Heart left ventricle (tissue), 13 donors: Measurements from ENCODE around the gene ADGRV1.

Experiments used
- CTCF ChIP-seq, 12 donors: fragments of 200-600 bp; sonication (generic) in 4 of 12; IDR thresholded peaks; one replicate each; pipeline versions ENCODE4 v1.5.0 to v1.8.0; 2018 to 2022; ENCODE audit warnings: antibody characterized with exemption in 12 of 12, mild to moderate bottlenecking in 5 of 12
- POLR2A ChIP-seq, 2 donors: fragments of 450-650 bp; IDR thresholded peaks; one replicate each; pipeline ENCODE4 v1.6.1; 2017; ENCODE audit warnings: antibody characterized with exemption in 2 of 2, mild to moderate bottlenecking in 2 of 2, moderate library complexity in 2 of 2
- donor health status: ischemic (EF 13 %, LVEDD 7.1; RV severe dilation, severe dysfunction).
- donor health status: DM: no; HTN: yes; CAD: no.
- donor health status: DM: no; HTN: no; CAD: no.
- donor health status: ischemic (EF 25% LVEDD 6.9; RV normal size, moderate dysfunction).
- donor health status: ischemic (EF 25% LVEDD 5.7; RV mildly dilated, moderate dysfunction).
- donor health status: ischemic (EF 35%, LVEDD 5.7; RV mildly dilated, moderate dysfunction).
- donor health status: nonischemic (EF 11% LVEDD 7.7; RV severe dilation, severe dysfunction).
- donor health status: DM: yes; HTN: yes; CAD: no.
- donor health status: PGD.
- donor health status: ischemic (EF 29% LVEDD 5.4; RV normal size, mild dysfunction).
- donor health status: nonischemic (EF 23%, LVEDD 6.1; RV moderate dilation, normal function).

- TF ChIP-seq POLR2A (IDR thresholded peaks at IDR 0.05): no peak
- TF ChIP-seq CTCF (IDR thresholded peaks at IDR 0.05): no peak
These were observed 31.6 kb downstream of the ADGRV1 start for GRCh38 chr5:90590170-90590569.
